ENCODE data around the gene SCNN1A.

GRCh38 chr12:6340032-6340638 is 35.2 kb downstream of the SCNN1A start:
- TF ChIP-seq POLR2A (IDR thresholded peaks at IDR 0.05; ENCODE audit: low read depth, low read length) = no peak
- TF ChIP-seq POLR2AphosphoS5 (IDR thresholded peaks at IDR 0.05; ENCODE audit: low read depth, low read length) = no peak

Measured in GM12892 (cell line).